GM19328 (cell line): Measurements from ENCODE around the gene PLEKHO1.
"Not testable (repeated sequence)": the region's sequence is repeated elsewhere in the genome, so short reads cannot be mapped to it uniquely, and the experiment has no call there.

Source experiments
- ATAC-seq: cut with Tn5 transposase; IDR thresholded peaks from one replicate; pipeline ENCODE4 v1.9.1; 2021; ENCODE audit warnings: mild to moderate bottlenecking, moderate library complexity; ENCODE audit not compliant: unreplicated experiment

The PLEKHO1 gene

GRCh38 chr1:150149271-150150132 lies at the start of gene PLEKHO1:
Gene PLEKHO1 (plus strand): TSS chr1:150149916. CDS start chr1:150150258, 342 bp downstream.
- peak; percentile 48 for ATAC-seq

GRCh38 chr1:150102986-150103385 lies 46.7 kb upstream of the PLEKHO1 start:
- no peak for ATAC-seq

GRCh38 chr1:150106341-150106740 lies 43.4 kb upstream of the PLEKHO1 start:
- no peak for ATAC-seq

GRCh38 chr1:150109586-150109985 lies 40.1 kb upstream of the PLEKHO1 start:
- no peak for ATAC-seq

- no peak for ATAC-seq
Observed at GRCh38 chr1:150110116-150110515, 39.6 kb upstream of the PLEKHO1 start.

GRCh38 chr1:150111670-150112069 lies 38.0 kb upstream of the PLEKHO1 start:
- ATAC-seq, result no peak

- no peak for ATAC-seq
Observed at GRCh38 chr1:150115121-150115520, 34.6 kb upstream of the PLEKHO1 start.

GRCh38 chr1:150118716-150119115 lies 31.0 kb upstream of the PLEKHO1 start:
- no peak for ATAC-seq

- ATAC-seq, result no peak
Observed at GRCh38 chr1:150121236-150121862, 28.4 kb upstream of the PLEKHO1 start.

GRCh38 chr1:150126811-150127210 lies 22.9 kb upstream of the PLEKHO1 start:
- no peak for ATAC-seq

GRCh38 chr1:150127464-150127863 lies 22.3 kb upstream of the PLEKHO1 start:
- no peak for ATAC-seq

GRCh38 chr1:150127868-150128267 lies 21.8 kb upstream of the PLEKHO1 start:
- ATAC-seq, result no peak

- no peak for ATAC-seq
Observed at GRCh38 chr1:150132372-150132771, 17.3 kb upstream of the PLEKHO1 start.

- ATAC-seq, result no peak
Observed at GRCh38 chr1:150134537-150134936, 15.2 kb upstream of the PLEKHO1 start.

- ATAC-seq, result not testable (repeated sequence)
Observed at GRCh38 chr1:150135400-150135799, 14.3 kb upstream of the PLEKHO1 start.

- no peak for ATAC-seq
Observed at GRCh38 chr1:150138044-150138443, 11.7 kb upstream of the PLEKHO1 start.

GRCh38 chr1:150141452-150141851 lies 8.3 kb upstream of the PLEKHO1 start:
- ATAC-seq, result no peak

- ATAC-seq, result no peak
Observed at GRCh38 chr1:150142083-150142482, 7.6 kb upstream of the PLEKHO1 start.

- no peak for ATAC-seq
Observed at GRCh38 chr1:150144606-150145005, 5.1 kb upstream of the PLEKHO1 start.

- ATAC-seq, result not testable (repeated sequence)
Observed at GRCh38 chr1:150146016-150146415, 3.7 kb upstream of the PLEKHO1 start.

- ATAC-seq, result no peak
Observed at GRCh38 chr1:150146849-150147542, 2.7 kb upstream of the PLEKHO1 start.

- no peak for ATAC-seq
Observed at GRCh38 chr1:150148837-150149270, 862 bp upstream of the PLEKHO1 start.
